Left renal cortex interstitium (tissue), 4 donors: ENCODE measurements around the gene GALNT5. TPM values are rescaled to one million over a fixed set of nuclear protein-coding genes. Genes with fewer than 3 reads are reported as not detected.
"Not testable (repeated sequence)": the region's sequence is repeated elsewhere in the genome, so short reads cannot be mapped to it uniquely, and the experiment has no call there.

Experiments used
- DNase-seq, 4 donors: peaks; one replicate each; pipeline ENCODE4 v3.0.0-alpha.2; 2013; ENCODE audit warnings: low read depth in 4 of 4, low spot score in 2 of 4, missing footprints in 1 of 4
- polyA plus RNA-seq, 4 donors: library from polyadenylated mRNA; unstranded; fragments of 120-200 nt; gene quantifications; one replicate each; pipeline ENCODE4 v1.2.1, GENCODE V29; 2013; ENCODE audit not compliant: insufficient read length in 4 of 4

Gene GALNT5
- polyA plus RNA-seq, 4 donors = 0.43 to 0.65 (median 0.50) TPM

- not testable (repeated sequence) for DNase-seq
Measured at GRCh38 chr2:157279311-157279710, 21.8 kb downstream of the GALNT5 start.

- no peak for DNase-seq
Measured at GRCh38 chr2:157281316-157281715, 23.8 kb downstream of the GALNT5 start.

- DNase-seq = no peak
Measured at GRCh38 chr2:157283468-157283867, 26.0 kb downstream of the GALNT5 start.

- no peak for DNase-seq
Measured at GRCh38 chr2:157287160-157287559, 29.7 kb downstream of the GALNT5 start.

- DNase-seq = no peak
Measured at GRCh38 chr2:157290525-157290924, 33.0 kb downstream of the GALNT5 start.

- no peak for DNase-seq
Measured at GRCh38 chr2:157291018-157291417, 33.5 kb downstream of the GALNT5 start.

GRCh38 chr2:157292853-157293252 is 35.3 kb downstream of the GALNT5 start:
- DNase-seq = no peak

GRCh38 chr2:157296490-157296889 is 39.0 kb downstream of the GALNT5 start:
- no peak for DNase-seq

GRCh38 chr2:157296958-157297357 is 39.5 kb downstream of the GALNT5 start:
- DNase-seq = no peak

- no peak for DNase-seq
Measured at GRCh38 chr2:157301307-157301706, 43.8 kb downstream of the GALNT5 start.

GRCh38 chr2:157302492-157303099 is 45.1 kb downstream of the GALNT5 start:
- DNase-seq = peak; percentile 15 to 45 (median 22)

- no peak for DNase-seq
Measured at GRCh38 chr2:157303612-157304011, 46.1 kb downstream of the GALNT5 start.

GRCh38 chr2:157304811-157305722 is 47.6 kb downstream of the GALNT5 start:
- DNase-seq = peak in 3 of 4 donors; percentile 15 to 37 (median 29)

GRCh38 chr2:157305723-157306110 is 48.2 kb downstream of the GALNT5 start:
- DNase-seq = no peak

GRCh38 chr2:157307021-157307420 is 49.5 kb downstream of the GALNT5 start:
- no peak for DNase-seq

GRCh38 chr2:157309878-157310277 is 52.4 kb downstream of the GALNT5 start:
- no peak for DNase-seq

GRCh38 chr2:157311706-157312105 is 54.2 kb downstream of the GALNT5 start:
- no peak for DNase-seq

GRCh38 chr2:157312866-157313486 is 55.5 kb downstream of the GALNT5 start:
- DNase-seq = no peak

GRCh38 chr2:157315901-157316300 is 58.4 kb downstream of the GALNT5 start:
- DNase-seq = no peak

- no peak for DNase-seq
Measured at GRCh38 chr2:157318884-157319283, 61.4 kb downstream of the GALNT5 start.

GRCh38 chr2:157319795-157320194 is 62.3 kb downstream of the GALNT5 start:
- DNase-seq = no peak
